ENCODE data around the gene SERPINB10.

The SERPINB10 gene

DNA sequence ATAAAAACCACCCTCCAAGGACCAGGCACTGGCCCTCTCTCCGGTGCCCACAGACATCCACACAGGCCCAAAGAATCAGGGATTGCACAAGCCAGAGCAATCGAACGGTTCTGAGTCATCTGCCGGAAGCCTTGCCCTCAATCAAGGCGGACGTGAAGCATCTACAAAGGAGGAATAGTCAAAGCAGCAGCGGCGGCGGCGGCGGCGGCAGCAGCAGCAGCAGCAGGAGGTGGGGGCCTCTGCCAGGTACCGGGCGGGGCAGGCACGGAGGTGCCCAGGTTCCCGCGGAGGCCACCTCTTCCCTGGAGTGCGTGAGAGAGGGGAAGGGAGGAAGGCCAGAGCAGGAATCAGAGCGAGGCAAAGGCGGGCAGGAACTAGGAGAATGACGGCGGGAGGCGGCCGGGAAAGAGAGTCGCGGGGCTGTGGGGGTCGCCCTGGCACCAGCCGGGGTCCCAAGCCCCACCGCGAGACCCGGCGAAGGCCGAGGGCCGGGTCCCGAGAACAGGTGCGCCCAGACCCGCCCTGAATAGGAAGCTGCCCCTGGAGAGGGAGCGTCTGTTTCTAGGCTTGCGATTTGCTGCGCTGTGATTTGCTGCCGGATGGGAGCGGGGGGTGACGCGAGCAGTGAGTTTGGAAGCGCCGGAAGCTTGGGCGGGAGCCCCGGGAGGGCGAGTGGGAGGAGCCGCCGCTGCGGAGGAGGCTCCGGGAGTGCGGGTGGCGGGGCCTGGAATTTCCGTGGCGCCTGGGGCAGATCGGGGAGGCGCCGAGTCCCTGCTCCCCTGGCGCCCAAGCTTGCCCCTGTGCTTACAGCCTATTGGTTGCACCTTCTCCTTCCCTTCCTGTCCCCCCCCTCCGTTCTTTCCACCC, 62.4 kb downstream of the SERPINB10 start, which contains the start of gene SERPINB8:
SERPINB8 (plus strand) TSS at position 140 of the 867 bp plus-strand sequence. CDS start 8,228 bp downstream, outside the sequence.
- H3K4me3 ChIP-seq (ENCODE audit: low read length): peak within 1 kb of the TSS; percentile 89
- TF ChIP-seq, protein P1, sequence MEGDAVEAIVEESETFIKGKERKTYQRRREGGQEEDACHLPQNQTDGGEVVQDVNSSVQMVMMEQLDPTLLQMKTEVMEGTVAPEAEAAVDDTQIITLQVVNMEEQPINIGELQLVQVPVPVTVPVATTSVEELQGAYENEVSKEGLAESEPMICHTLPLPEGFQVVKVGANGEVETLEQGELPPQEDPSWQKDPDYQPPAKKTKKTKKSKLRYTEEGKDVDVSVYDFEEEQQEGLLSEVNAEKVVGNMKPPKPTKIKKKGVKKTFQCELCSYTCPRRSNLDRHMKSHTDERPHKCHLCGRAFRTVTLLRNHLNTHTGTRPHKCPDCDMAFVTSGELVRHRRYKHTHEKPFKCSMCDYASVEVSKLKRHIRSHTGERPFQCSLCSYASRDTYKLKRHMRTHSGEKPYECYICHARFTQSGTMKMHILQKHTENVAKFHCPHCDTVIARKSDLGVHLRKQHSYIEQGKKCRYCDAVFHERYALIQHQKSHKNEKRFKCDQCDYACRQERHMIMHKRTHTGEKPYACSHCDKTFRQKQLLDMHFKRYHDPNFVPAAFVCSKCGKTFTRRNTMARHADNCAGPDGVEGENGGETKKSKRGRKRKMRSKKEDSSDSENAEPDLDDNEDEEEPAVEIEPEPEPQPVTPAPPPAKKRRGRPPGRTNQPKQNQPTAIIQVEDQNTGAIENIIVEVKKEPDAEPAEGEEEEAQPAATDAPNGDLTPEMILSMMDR (conservative IDR thresholded peaks at IDR 0.05; ENCODE audit: low read length): no peak
- peak; percentile 95 for DNase-seq (ENCODE audit: low read depth)

GRCh38 chr18:63970809-63971205, 63.0 kb downstream of the SERPINB10 start:
- peak overlapping the region; percentile 89 for H3K4me3 ChIP-seq (ENCODE audit: low read length)
- DNase-seq (ENCODE audit: low read depth): peak; percentile 48
- TF ChIP-seq, protein P1 (conservative IDR thresholded peaks at IDR 0.05; ENCODE audit: low read length): no peak

- DNase-seq (ENCODE audit: low read depth): no peak
- TF ChIP-seq, protein P1 (conservative IDR thresholded peaks at IDR 0.05; ENCODE audit: low read length): no peak
- H3K4me3 ChIP-seq (ENCODE audit: low read length): peak overlapping the region; percentile 89
Observed at GRCh38 chr18:63971320-63972001, 63.7 kb downstream of the SERPINB10 start.

DNA sequence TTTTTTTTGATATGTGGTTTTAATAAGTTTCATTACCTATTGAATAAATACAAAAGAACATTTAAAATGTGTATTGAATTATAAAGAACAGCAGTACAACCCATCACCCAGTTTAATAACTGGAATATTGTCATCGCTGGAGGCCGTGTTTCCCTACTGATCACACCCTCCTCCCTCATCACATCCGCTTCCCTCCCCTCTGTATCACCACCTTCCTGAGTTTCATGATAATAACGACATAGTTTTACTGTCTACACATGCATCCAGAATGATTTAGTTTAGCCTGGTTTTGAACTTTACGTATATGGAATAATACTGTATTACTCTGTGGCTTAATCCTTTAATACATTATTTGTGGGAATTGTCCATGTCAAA, 64.2 kb downstream of the SERPINB10 start:
- TF ChIP-seq, protein P1 (conservative IDR thresholded peaks at IDR 0.05; ENCODE audit: low read length): no peak
- H3K4me3 ChIP-seq (ENCODE audit: low read length): no peak overlapping the region
- no peak for DNase-seq (ENCODE audit: low read depth)

DNA sequence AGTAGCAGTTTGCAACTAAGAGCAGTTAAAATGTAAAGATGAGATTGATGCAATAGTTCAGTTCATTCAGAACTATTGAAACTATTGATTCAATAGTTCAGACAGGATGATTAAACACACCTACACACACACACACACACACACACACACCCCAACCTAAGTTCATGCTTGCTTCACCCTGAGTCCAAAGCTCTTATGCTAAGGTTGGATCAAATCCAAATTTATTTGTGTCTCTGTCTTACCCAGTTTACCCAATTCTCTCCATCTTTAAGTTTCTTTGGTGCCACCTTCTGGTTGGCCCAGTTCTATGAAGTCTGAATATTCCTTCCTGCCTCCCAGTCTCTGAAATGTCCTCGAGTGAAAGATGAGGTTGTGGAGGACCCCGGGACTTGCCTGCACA, 67.2 kb downstream of the SERPINB10 start:
- H3K4me3 ChIP-seq (ENCODE audit: low read length): no peak overlapping the region
- TF ChIP-seq, protein P1 (conservative IDR thresholded peaks at IDR 0.05; ENCODE audit: low read length): peak; percentile 52
- peak; percentile 52 for DNase-seq (ENCODE audit: low read depth)

DNA sequence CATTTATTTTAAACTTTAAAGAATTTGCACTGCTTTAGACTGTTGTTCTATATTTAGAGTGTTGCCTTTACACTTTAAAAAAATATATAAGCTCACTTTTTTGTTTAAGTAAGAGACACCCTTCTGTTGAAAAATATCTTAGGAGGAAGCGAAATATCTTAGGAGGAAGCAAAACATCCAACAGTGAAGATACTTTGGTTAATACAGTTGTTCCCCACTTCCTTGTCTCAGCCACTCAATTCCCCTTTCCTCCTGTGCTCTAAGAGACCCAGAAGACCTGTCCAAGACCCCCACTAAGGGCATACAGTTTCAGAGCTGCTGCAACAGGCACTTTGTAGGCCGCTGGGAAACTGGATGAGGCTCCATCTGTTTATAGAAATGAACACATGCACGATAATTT, 67.9 kb downstream of the SERPINB10 start:
- H3K4me3 ChIP-seq (ENCODE audit: low read length): no peak overlapping the region
- no peak for DNase-seq (ENCODE audit: low read depth)
- TF ChIP-seq, protein P1 (conservative IDR thresholded peaks at IDR 0.05; ENCODE audit: low read length): no peak

Data from AG10803 (cell line).